ENCODE results near the gene ZP4.
"Not testable (repeated sequence)": the region's sequence is repeated elsewhere in the genome, so short reads cannot be mapped to it uniquely, and the experiment has no call there.

Gene ZP4

DNA sequence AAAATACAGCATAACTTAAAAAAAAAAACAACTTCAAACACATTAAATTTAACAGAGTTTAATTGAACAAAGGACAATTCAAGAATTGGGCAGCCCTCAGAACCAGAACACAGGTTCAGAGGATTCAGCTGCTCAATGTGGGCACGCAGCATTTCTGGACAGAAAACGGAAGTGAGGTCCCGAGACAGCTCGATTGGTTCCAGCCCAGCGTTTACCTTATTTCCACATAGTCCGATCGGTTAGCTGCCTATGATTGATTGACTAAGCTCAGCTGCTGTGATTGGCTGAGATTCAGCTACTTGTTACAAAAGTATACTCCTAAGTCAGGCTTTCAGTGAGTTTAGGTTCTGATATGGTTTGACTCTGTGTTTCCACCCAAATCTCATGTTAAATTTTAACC is 33.3 kb downstream of the ZP4 start:
- TF ChIP-seq, protein P1, sequence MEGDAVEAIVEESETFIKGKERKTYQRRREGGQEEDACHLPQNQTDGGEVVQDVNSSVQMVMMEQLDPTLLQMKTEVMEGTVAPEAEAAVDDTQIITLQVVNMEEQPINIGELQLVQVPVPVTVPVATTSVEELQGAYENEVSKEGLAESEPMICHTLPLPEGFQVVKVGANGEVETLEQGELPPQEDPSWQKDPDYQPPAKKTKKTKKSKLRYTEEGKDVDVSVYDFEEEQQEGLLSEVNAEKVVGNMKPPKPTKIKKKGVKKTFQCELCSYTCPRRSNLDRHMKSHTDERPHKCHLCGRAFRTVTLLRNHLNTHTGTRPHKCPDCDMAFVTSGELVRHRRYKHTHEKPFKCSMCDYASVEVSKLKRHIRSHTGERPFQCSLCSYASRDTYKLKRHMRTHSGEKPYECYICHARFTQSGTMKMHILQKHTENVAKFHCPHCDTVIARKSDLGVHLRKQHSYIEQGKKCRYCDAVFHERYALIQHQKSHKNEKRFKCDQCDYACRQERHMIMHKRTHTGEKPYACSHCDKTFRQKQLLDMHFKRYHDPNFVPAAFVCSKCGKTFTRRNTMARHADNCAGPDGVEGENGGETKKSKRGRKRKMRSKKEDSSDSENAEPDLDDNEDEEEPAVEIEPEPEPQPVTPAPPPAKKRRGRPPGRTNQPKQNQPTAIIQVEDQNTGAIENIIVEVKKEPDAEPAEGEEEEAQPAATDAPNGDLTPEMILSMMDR (IDR thresholded peaks at IDR 0.05; ENCODE audit: extremely low read depth, insufficient read depth, missing control alignments): no peak
- in situ Hi-C loops (cut with MboI; ENCODE audit: low pct_unique_long_range_greater_than_20kb, low sequenced_read_pairs, unreplicated experiment): no loop called here
- no peak for DNase-seq (ENCODE audit: low spot score)

DNA sequence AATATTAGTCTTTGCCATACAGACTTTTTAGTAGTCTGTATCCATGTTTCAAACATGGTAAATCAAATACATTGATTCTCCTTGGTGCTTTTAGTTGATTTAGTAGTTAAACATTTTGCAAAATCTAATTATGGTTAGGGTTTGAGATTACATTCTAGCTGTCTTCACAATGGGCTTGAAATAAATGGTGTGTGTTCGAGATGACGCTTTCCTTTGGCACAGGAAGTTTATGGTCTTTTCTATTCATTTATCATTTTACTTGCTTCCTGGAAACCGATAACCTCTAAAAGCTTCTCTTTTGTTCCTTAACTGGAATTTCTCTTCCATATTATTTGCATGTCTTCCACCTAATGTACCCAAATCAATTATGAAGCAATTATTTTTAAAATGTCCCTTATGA is 38.4 kb downstream of the ZP4 start:
- TF ChIP-seq, protein P1 (IDR thresholded peaks at IDR 0.05; ENCODE audit: extremely low read depth, insufficient read depth, missing control alignments): no peak
- DNase-seq (ENCODE audit: low spot score): no peak
- in situ Hi-C loops (cut with MboI; ENCODE audit: low pct_unique_long_range_greater_than_20kb, low sequenced_read_pairs, unreplicated experiment): no loop called here

DNA sequence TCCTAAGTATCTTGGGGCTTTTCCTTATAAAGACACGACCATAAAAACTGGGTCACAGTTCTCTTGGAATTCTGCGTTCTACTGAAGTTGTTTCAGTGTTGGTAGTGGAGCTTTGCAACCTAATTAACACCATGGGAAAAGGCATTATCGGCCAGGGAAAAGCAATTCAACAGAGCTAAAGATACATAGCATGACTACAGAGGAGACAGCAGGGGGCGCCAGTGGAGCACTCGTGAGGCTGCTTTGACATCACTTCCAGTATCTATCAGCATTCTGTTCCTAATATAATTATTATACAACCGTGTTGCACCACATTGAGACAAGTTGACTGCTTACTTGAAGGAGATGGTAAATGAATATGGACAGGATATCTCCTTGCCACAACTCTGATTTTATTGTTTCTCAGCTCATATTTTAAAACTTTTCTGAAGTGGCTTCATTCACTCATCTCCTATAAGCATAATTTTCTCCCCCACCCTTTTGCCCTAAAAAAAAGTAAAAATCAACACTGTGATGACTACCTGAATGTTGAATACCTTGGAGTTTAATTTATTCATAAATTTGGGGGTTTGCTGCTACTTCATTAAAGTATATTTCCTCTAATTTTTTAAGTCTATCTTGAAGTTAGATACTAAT is 39.4 kb downstream of the ZP4 start:
- peak; percentile 36 for DNase-seq (ENCODE audit: low spot score)
- in situ Hi-C loops (cut with MboI; ENCODE audit: low pct_unique_long_range_greater_than_20kb, low sequenced_read_pairs, unreplicated experiment): no loop called here
- TF ChIP-seq, protein P1 (IDR thresholded peaks at IDR 0.05; ENCODE audit: extremely low read depth, insufficient read depth, missing control alignments): peak; percentile 62

DNA sequence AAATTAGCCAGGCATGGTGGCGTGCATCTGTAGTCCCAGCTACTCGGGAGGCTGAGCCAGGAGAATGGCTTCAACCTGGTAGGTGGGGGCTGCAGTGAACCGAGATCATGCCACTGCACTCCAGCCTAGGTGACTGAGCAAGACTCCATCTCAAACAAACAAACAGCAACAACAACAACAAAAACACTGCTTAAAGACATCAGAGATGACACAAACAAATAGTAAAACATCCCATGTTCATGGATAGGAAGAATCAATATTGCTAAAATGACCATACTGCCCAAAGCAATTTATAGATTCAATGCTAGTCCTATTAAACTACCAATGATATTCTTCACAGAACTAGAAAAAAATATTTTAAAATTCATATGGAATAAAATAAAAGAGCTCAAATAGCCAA is 47.2 kb downstream of the ZP4 start:
- in situ Hi-C loops (cut with MboI; ENCODE audit: low pct_unique_long_range_greater_than_20kb, low sequenced_read_pairs, unreplicated experiment); DNase-seq (ENCODE audit: low spot score): not testable (repeated sequence)

DNA sequence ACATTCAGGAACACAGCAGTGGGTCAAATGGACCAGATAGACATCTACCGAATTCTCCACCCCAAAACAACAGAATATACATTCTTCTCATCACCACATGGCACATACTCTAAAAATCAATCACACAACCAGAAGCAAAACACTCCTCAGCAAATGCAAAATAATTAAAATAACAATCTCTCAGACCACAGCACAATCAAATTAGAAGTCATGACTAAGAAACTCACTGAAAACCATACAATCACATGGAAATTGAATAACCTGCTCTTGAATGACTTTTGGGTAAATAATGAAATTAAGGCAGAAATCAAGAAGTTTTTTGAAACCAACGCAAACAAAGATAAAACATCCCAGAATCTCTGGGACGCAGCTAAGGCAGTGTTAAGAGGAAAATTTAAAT is 49.2 kb downstream of the ZP4 start:
- in situ Hi-C loops (cut with MboI; ENCODE audit: low pct_unique_long_range_greater_than_20kb, low sequenced_read_pairs, unreplicated experiment): no loop called here
- DNase-seq (ENCODE audit: low spot score): no peak
- TF ChIP-seq, protein P1 (IDR thresholded peaks at IDR 0.05; ENCODE audit: extremely low read depth, insufficient read depth, missing control alignments): no peak

DNA sequence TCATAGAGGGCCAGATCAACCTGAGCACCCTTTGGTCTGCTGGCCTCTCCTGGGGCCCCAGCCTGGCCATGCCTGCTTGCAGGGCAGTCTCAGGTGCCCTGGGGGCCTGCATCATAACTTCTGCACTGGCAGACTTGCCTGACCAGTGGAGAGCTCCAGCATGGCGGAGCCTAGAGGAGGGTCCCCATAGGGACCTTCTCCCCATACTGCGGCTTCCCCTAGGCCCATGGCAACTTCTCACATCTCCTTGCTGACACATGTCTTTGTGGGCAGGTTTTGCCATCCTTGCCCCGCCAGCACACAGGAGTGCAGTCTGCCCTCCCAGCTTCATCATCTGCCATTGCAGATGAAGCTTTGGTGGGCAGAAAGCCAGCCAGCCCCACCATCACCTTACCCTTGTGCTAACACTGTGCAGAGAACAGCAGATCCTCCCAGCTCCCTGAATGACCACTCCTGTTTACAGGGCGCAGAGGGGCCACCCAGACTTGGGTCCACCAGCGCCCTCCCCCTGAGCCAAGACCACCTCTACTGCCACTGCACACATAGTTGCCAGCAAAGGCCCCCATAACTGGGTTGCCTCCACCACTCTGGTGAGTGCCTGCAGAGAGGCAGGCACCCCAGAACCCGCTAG is 51.7 kb downstream of the ZP4 start:
- in situ Hi-C loops (cut with MboI; ENCODE audit: low pct_unique_long_range_greater_than_20kb, low sequenced_read_pairs, unreplicated experiment): no loop called here
- DNase-seq (ENCODE audit: low spot score): no peak

DNA sequence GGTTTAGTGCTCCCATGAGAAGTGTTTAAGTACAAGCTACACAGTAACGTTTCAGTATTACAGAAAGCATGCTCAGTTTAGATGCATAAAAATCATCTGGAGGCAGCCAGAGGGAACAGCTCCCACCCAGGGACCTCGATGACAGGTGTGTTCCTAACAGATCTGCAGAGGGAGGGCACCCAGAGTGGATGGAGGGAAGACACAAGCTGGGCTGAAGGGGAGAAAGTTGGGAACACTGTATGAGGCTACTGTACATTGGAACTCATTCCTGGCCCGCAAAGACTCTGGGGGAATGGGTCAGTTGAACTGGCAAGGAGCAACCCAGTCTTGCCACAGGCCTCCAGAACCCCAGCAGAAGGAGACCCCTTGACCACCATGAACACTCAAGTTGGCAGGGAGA is 52.4 kb downstream of the ZP4 start:
- TF ChIP-seq, protein P1 (IDR thresholded peaks at IDR 0.05; ENCODE audit: extremely low read depth, insufficient read depth, missing control alignments): no peak
- in situ Hi-C loops (cut with MboI; ENCODE audit: low pct_unique_long_range_greater_than_20kb, low sequenced_read_pairs, unreplicated experiment): no loop called here
- no peak for DNase-seq (ENCODE audit: low spot score)

More for the DNA sequence above, 51.7 kb downstream of the ZP4 start:
- TF ChIP-seq, protein P1 (IDR thresholded peaks at IDR 0.05; ENCODE audit: extremely low read depth, insufficient read depth, missing control alignments): no peak
